Transverse colon (tissue), 3 donors: Measurements from ENCODE around the gene SUGCT.

Experiments
- CTCF ChIP-seq, 5 experiments: fragments of 200-600 bp in 3 of 5; fragments of 450-650 bp in 2 of 5; sonication (generic) in 3 of 5; IDR thresholded peaks; 1 replicate in 2 of 5; 2 replicates in 3 of 5; pipeline ENCODE4 v1.5.1; 2016 to 2017; ENCODE audit warnings: antibody characterized with exemption in 5 of 5, inconsistent platforms in 3 of 5, mild to moderate bottlenecking in 2 of 5, moderate library complexity in 1 of 5
- EP300 ChIP-seq: sonication (generic); formaldehyde crosslinking; IDR thresholded peaks from one replicate; pipeline ENCODE4 v1.6.1; 2017; ENCODE audit warnings: antibody characterized with exemption, low read depth
- POLR2A ChIP-seq: fragments of 450-650 bp; IDR thresholded peaks from one replicate; pipeline ENCODE4 v1.6.1; 2016; ENCODE audit warnings: antibody characterized with exemption, mild to moderate bottlenecking, moderate library complexity

DNA sequence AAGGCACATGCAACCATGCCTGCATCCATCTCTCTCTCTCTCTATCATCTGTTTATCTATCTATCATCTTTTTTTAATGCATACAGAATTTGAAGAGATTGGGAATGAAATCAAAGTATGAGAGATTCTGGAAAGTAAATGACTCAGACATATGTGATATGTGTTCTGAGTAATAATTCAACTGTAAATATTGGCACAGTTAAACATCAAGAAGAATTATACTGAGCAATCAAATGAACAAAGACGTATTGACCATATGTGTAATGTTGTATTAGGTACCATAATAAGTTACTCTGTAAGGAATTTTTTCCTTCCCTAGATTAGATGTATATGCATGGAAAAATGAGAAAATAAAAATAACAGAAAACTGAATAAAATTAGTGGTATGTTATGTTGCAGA, 108.3 kb downstream of the SUGCT start:
- TF ChIP-seq CTCF (IDR thresholded peaks at IDR 0.05) (no peak), EP300 (no peak), POLR2A (no peak)
